GM19351 (cell line): ENCODE results near the gene CREB5.
"Not testable (repeated sequence)": the region's sequence is repeated elsewhere in the genome, so short reads cannot be mapped to it uniquely, and the experiment has no call there.

ENCODE experiments used
- ATAC-seq: cut with Tn5 transposase; IDR thresholded peaks from one replicate; pipeline ENCODE4 v1.9.1; 2021; ENCODE audit warnings: mild to moderate bottlenecking, moderate library complexity; ENCODE audit not compliant: unreplicated experiment

Gene CREB5

GRCh38 chr7:28602282-28602681 is 190.0 kb downstream of the CREB5 start:
- ATAC-seq = no peak

- no peak for ATAC-seq
These were observed 193.2 kb downstream of the CREB5 start for GRCh38 chr7:28605427-28606085.

GRCh38 chr7:28606421-28606820 is 194.1 kb downstream of the CREB5 start:
- ATAC-seq = no peak

- no peak for ATAC-seq
These were observed 195.5 kb downstream of the CREB5 start for GRCh38 chr7:28607855-28608193.

- ATAC-seq = no peak
These were observed 195.9 kb downstream of the CREB5 start for GRCh38 chr7:28608237-28608656.

- ATAC-seq = no peak
These were observed 196.4 kb downstream of the CREB5 start for GRCh38 chr7:28608731-28609130.

- no peak for ATAC-seq
These were observed 197.3 kb downstream of the CREB5 start for GRCh38 chr7:28609608-28610007.

- ATAC-seq = not testable (repeated sequence)
These were observed 199.1 kb downstream of the CREB5 start for GRCh38 chr7:28611399-28611897.

GRCh38 chr7:28613262-28613661 is 200.9 kb downstream of the CREB5 start:
- ATAC-seq = no peak

GRCh38 chr7:28615091-28615490 is 202.8 kb downstream of the CREB5 start:
- no peak for ATAC-seq

- ATAC-seq = no peak
These were observed 205.1 kb downstream of the CREB5 start for GRCh38 chr7:28617308-28617880.

GRCh38 chr7:28618383-28618782 is 206.1 kb downstream of the CREB5 start:
- ATAC-seq = no peak

- ATAC-seq = no peak
These were observed 206.9 kb downstream of the CREB5 start for GRCh38 chr7:28619256-28619655.

GRCh38 chr7:28621369-28621841 is 209.1 kb downstream of the CREB5 start:
- ATAC-seq = peak; percentile 85

- no peak for ATAC-seq
These were observed 210.9 kb downstream of the CREB5 start for GRCh38 chr7:28623105-28623730.

- ATAC-seq = no peak
These were observed 211.5 kb downstream of the CREB5 start for GRCh38 chr7:28623863-28624262.

- no peak for ATAC-seq
These were observed 213.1 kb downstream of the CREB5 start for GRCh38 chr7:28625432-28625831.

GRCh38 chr7:28626221-28626620 is 213.9 kb downstream of the CREB5 start:
- ATAC-seq = no peak

GRCh38 chr7:28626624-28627262 is 214.4 kb downstream of the CREB5 start:
- peak; percentile 50 for ATAC-seq

- ATAC-seq = no peak
These were observed 214.9 kb downstream of the CREB5 start for GRCh38 chr7:28627263-28627653.

- no peak for ATAC-seq
These were observed 215.6 kb downstream of the CREB5 start for GRCh38 chr7:28627896-28628295.
